ENCODE data around the gene PITPNC1. TPM values are rescaled to one million over a fixed set of nuclear protein-coding genes. Genes with fewer than 3 reads are reported as not detected.

The PITPNC1 gene
- total RNA-seq, 1 donor from 2014 or later, result 25.4 TPM

GRCh38 chr17:67558740-67559380 is 181.8 kb downstream of the PITPNC1 start:
- intact Hi-C loops (cut with DNase I), result no loop called here
- ATAC-seq, result no peak
- no peak overlapping the region for H3K4me3 ChIP-seq
- H3K27ac ChIP-seq, result no peak overlapping the region
- H3K27me3 ChIP-seq, result no peaks in the 10 kb centered on the region
- DNase-seq, result no peak
- H3K4me1 ChIP-seq, result no peaks in the 10 kb centered on the region
- H3K36me3 ChIP-seq, result no peaks in the 10 kb centered on the region
- TF ChIP-seq CTCF (IDR thresholded peaks at IDR 0.05), result no peak
- no peaks in the 10 kb centered on the region for H3K9me3 ChIP-seq

DNA sequence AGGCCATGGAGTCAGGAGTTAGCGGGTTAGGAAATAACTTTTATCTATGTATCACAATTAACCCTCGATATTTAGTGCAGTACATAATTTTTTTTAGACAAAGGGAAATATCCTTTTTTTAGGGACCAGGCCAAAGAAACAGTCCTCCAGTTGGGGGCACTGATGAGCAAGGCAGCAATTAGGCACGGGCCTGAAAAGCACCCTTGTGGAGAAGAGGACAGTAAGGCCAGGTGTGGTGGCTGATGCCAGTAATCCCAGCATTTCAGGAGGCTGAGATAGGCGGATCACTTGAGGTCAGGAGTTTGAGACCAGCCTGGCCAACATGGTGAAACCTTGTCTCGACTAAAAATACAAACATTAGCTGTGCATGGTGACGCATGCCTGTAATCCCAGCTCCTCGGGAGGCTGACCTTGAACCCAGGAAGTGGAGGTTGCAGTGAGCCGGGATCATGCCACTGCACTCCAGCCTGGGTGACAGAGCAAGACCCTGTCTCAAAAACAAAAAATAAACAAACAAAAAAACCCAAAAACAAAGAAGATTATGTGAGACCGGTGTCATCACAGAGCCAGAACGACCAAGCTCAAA is 182.4 kb downstream of the PITPNC1 start:
- peak; percentile 47 for TF ChIP-seq CTCF (IDR thresholded peaks at IDR 0.05)
- ATAC-seq, result peak; percentile 45

DNA sequence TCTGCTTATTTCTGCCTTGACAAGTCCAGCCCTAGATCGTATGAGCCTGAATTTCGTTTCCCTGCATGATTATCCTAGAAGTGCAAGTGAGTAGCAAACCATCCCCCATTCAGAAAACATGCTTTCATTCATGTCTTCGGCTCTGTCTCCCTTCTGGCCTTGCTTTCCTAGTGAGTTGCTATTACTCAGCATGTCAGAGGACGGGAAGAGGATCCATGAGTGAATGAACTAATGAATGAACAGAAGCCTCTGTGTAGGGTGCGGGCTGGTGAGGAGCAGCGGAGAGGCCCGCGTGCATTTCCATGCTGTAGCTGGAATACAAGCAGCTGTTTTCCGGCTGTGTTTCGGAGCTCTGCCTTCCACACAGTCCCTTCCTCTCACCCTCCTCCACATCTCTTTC is 184.9 kb downstream of the PITPNC1 start:
- DNase-seq, result no peak
- intact Hi-C loops (cut with DNase I), result no loop called here
- Histone ChIP-seq H3K4me1 (no peaks in the 10 kb centered on the region), H3K27me3 (no peaks in the 10 kb centered on the region), H3K4me3 (no peak overlapping the region), H3K9me3 (no peaks in the 10 kb centered on the region), H3K36me3 (no peaks in the 10 kb centered on the region), H3K27ac (no peak overlapping the region)
- no peak for TF ChIP-seq CTCF (IDR thresholded peaks at IDR 0.05)
- no peak for ATAC-seq

More for the DNA sequence above, 182.4 kb downstream of the PITPNC1 start:
- Histone ChIP-seq H3K27me3 (no peaks in the 10 kb centered on the region), H3K4me1 (no peaks in the 10 kb centered on the region), H3K27ac (no peak overlapping the region), H3K36me3 (no peaks in the 10 kb centered on the region), H3K4me3 (no peak overlapping the region), H3K9me3 (no peaks in the 10 kb centered on the region)
- no peak for DNase-seq
- intact Hi-C loops (cut with DNase I), result no loop called here

DNA sequence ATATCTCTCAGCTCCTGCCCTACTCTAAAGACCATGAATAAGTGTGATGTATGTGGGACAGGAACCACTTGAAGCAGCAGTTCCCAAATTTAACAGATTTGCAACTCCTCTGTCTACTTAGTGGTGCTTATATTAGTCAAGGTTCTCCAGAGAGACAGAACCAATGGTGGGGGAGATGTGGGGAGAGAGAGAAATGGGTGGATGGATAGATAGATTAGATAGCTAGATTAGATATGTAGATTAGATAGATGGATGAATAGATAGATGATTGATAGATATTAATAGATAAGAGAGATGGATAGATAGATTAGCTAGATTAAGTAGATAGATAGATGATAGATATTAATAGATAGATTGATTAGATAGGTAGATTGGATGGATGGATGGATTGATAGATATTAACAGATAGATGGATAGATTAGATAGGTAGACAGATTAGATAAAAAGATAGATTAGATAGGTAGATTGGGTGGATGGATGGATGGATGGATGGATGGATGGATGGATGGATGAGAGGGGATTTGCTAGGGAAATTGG is 186.7 kb downstream of the PITPNC1 start:
- Histone ChIP-seq H3K4me1 (no peaks in the 10 kb centered on the region), H3K9me3 (no peaks in the 10 kb centered on the region), H3K36me3 (no peaks in the 10 kb centered on the region), H3K4me3 (no peak overlapping the region), H3K27me3 (no peaks in the 10 kb centered on the region), H3K27ac (no peak overlapping the region)
- TF ChIP-seq CTCF (IDR thresholded peaks at IDR 0.05), result no peak
- DNase-seq, result no peak
- intact Hi-C loops (cut with DNase I), result no loop called here
- ATAC-seq, result no peak

DNA sequence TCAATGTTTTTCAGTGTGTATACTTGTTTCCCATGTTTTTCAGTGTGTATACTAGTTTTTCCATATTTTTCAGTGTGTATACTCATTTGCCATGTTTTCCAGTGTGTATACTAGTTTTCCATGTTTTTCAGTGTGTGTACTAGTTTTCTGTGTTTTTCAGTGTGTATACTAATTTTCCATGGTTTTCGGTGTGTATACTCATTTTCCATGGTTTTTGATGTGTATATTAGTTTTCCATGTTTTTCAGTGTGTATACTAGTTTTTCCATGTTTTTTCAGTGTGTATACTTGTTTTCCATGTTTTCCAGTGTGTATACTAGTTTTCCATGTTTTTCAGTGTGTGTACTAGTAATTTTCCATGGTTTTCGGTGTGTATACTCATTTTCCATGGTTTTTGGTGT is 188.0 kb downstream of the PITPNC1 start:
- Histone ChIP-seq H3K27ac (no peak overlapping the region), H3K4me3 (no peak overlapping the region), H3K27me3 (no peaks in the 10 kb centered on the region), H3K9me3 (no peaks in the 10 kb centered on the region), H3K4me1 (no peaks in the 10 kb centered on the region), H3K36me3 (no peaks in the 10 kb centered on the region)
- intact Hi-C loops (cut with DNase I), result no loop called here
- DNase-seq, result no peak
- no peak for TF ChIP-seq CTCF (IDR thresholded peaks at IDR 0.05)
- no peak for ATAC-seq

All from upper lobe of right lung (tissue), 1 donor.